T-helper 22 cell (primary cell): ENCODE measurements around the gene DDHD1.
A peak's percentile ranks its signal among the peaks of the same experiment; 100 is the strongest.
"Not testable (repeated sequence)": the region's sequence is repeated elsewhere in the genome, so short reads cannot be mapped to it uniquely, and the experiment has no call there.

Experiments used
- DNase-seq: peaks from one replicate; pipeline ENCODE4 v3.0.0-alpha.2; 2020; ENCODE audit warnings: low read depth

Gene DDHD1

GRCh38 chr14:53152887-53153701, at the start of gene DDHD1:
DDHD1 (minus strand) TSS chr14:53153323; CDS start chr14:53153098, 225 bp downstream.
- DNase-seq = peak; percentile 79

- DNase-seq = no peak
These were observed 42.8 kb upstream of the DDHD1 start for GRCh38 chr14:53195949-53196348.

GRCh38 chr14:53193193-53193592, 40.1 kb upstream of the DDHD1 start:
- DNase-seq = no peak

- no peak for DNase-seq
These were observed 39.1 kb upstream of the DDHD1 start for GRCh38 chr14:53192052-53192760.

GRCh38 chr14:53190938-53191337, 37.8 kb upstream of the DDHD1 start:
- DNase-seq = no peak

- no peak for DNase-seq
These were observed 34.9 kb upstream of the DDHD1 start for GRCh38 chr14:53187921-53188463.

- no peak for DNase-seq
These were observed 33.4 kb upstream of the DDHD1 start for GRCh38 chr14:53186532-53186931.

- DNase-seq = no peak
These were observed 30.5 kb upstream of the DDHD1 start for GRCh38 chr14:53183611-53184010.

GRCh38 chr14:53183056-53183455, 29.9 kb upstream of the DDHD1 start:
- DNase-seq = no peak

- DNase-seq = not testable (repeated sequence)
These were observed 28.4 kb upstream of the DDHD1 start for GRCh38 chr14:53181463-53182081.

- DNase-seq = peak; percentile 3
These were observed 27.4 kb upstream of the DDHD1 start for GRCh38 chr14:53180272-53181221.

- DNase-seq = not testable (repeated sequence)
These were observed 26.4 kb upstream of the DDHD1 start for GRCh38 chr14:53179486-53180005.

- no peak for DNase-seq
These were observed 22.3 kb upstream of the DDHD1 start for GRCh38 chr14:53175375-53175774.

GRCh38 chr14:53174918-53175317, 21.8 kb upstream of the DDHD1 start:
- no peak for DNase-seq

GRCh38 chr14:53168786-53169185, 15.7 kb upstream of the DDHD1 start:
- no peak for DNase-seq

GRCh38 chr14:53167602-53168328, 14.6 kb upstream of the DDHD1 start:
- DNase-seq = no peak

GRCh38 chr14:53161758-53162435, 8.8 kb upstream of the DDHD1 start:
- DNase-seq = no peak

GRCh38 chr14:53156238-53156637, 3.1 kb upstream of the DDHD1 start:
- no peak for DNase-seq

GRCh38 chr14:53153702-53154112, 584 bp upstream of the DDHD1 start:
- no peak for DNase-seq
